Small intestine (tissue), 7 donors: ENCODE data around the gene PPDPF. TPM values are rescaled to one million over a fixed set of nuclear protein-coding genes. Genes with fewer than 3 reads are reported as not detected.

Experiments
- DNase-seq, 2 donors: peaks; one replicate each; pipeline versions ENCODE4 v3.0.0 to v3.0.0-alpha.2; 2013
- FAIRE-seq: peaks from 2 replicates; lab custom pipeline; 2012; peaks lifted over from hg19 to GRCh38; lab: Jason Lieb, UNC
- H3K27ac ChIP-seq, 3 donors: one replicate each; pipeline ENCODE4 v1.5.1; 2013; ENCODE audit warnings: low read length in 2 of 3, mild to moderate bottlenecking in 2 of 3, control low read depth in 1 of 3, inconsistent platforms in 1 of 3, low read depth in 1 of 3, moderate library complexity in 1 of 3
- H3K27me3 ChIP-seq, 3 donors: one replicate each; pipeline ENCODE4 v1.6.1; 2013; ENCODE audit warnings: low read length in 3 of 3, inconsistent platforms in 1 of 3; ENCODE audit not compliant: control insufficient read depth in 3 of 3, insufficient read depth in 3 of 3
- H3K36me3 ChIP-seq, 3 donors: one replicate each; pipeline ENCODE4 v1.6.1; 2013; ENCODE audit warnings: low read length in 3 of 3, inconsistent platforms in 1 of 3, low read depth in 1 of 3, mild to moderate bottlenecking in 1 of 3, moderate library complexity in 1 of 3; ENCODE audit not compliant: control insufficient read depth in 3 of 3, insufficient read depth in 2 of 3
- H3K4me1 ChIP-seq, 3 donors: one replicate each; pipeline ENCODE4 v1.6.1; 2013; ENCODE audit warnings: low read length in 2 of 3, inconsistent platforms in 1 of 3, low read depth in 1 of 3, mild to moderate bottlenecking in 1 of 3, moderate library complexity in 1 of 3; ENCODE audit not compliant: control insufficient read depth in 3 of 3, insufficient read depth in 2 of 3
- H3K4me3 ChIP-seq, 3 donors: one replicate each; pipeline ENCODE4 v1.5.1; 2013; ENCODE audit warnings: low read length in 3 of 3, control low read depth in 1 of 3, inconsistent platforms in 1 of 3, low read depth in 1 of 3, mild to moderate bottlenecking in 1 of 3, moderate library complexity in 1 of 3
- H3K9me3 ChIP-seq, 2 donors: one replicate each; pipeline ENCODE4 v1.6.1; 2013; ENCODE audit warnings: low read depth in 1 of 2, low read length in 1 of 2; ENCODE audit not compliant: control insufficient read depth in 2 of 2, insufficient read depth in 1 of 2
- WGBS, 3 donors: extraction: QIAGEN DNeasy Blood & Tissue Kit; methylation state at CpG; one replicate each; pipeline ENCODE4 v1.1.7; 2013; 5-methylcytosine and 5-hydroxymethylcytosine counted together
- polyA plus RNA-seq, 4 donors: library from polyadenylated mRNA; stranded (reverse) in 3 of 4; unstranded in 1 of 4; fragments of 200-250 nt in 3 of 4; fragments of 120-200 nt in 1 of 4; gene quantifications; one replicate each; pipeline versions ENCODE4 v1.2.1 to v1.2.3, GENCODE V29; 2013
- donor health status: healthy with polysubstance abuse.
- donor health status: control.
- donor health status: control.
- donor health status: Bipolar disorder and iron deficiency.
- donor health status: healthy.

Gene PPDPF
- polyA plus RNA-seq, 4 donors: 273 to 356 (median 295) TPM

GRCh38 chr20:63533388-63533787 is 12.8 kb downstream of the PPDPF start:
- FAIRE-seq (no peak), DNase-seq (no peak)
- peak overlapping the region in 1 of 3 donors; percentile 97 for H3K27ac ChIP-seq
- peaks cover 0 to 33% (median under 1%) of the 10 kb centered on the region in 3 donors for H3K4me1 ChIP-seq
- no peaks in the 10 kb centered on the region for H3K9me3 ChIP-seq
- H3K27me3 ChIP-seq: peaks cover 0 to 12% (median 0%) of the 10 kb centered on the region in 3 donors
- H3K36me3 ChIP-seq: no peaks in the 10 kb centered on the region
- no peak overlapping the region for H3K4me3 ChIP-seq
- 79 to 84% (median 82%) methylated on average over 12 to 14 of the region's 14 CpGs for WGBS, 3 donors

- Histone ChIP-seq H3K9me3 (no peaks in the 10 kb centered on the region), H3K4me1 (peaks cover 0 to 33% (median 2%) of the 10 kb centered on the region in 3 donors), H3K27me3 (peaks cover 0 to 12% (median 0%) of the 10 kb centered on the region in 3 donors), H3K27ac (peak overlapping the region in 2 of 3 donors; percentile 52 to 97), H3K36me3 (no peaks in the 10 kb centered on the region), H3K4me3 (peak overlapping the region in 1 of 3 donors; percentile 2)
- 14 to 62% (median 44%) methylated on average over 26 to 28 of the region's 28 CpGs for WGBS, 3 donors
- FAIRE-seq (no peak), DNase-seq (peak in 1 of 2 donors; percentile 75)
Observed at GRCh38 chr20:63533871-63534393, 13.4 kb downstream of the PPDPF start.

DNA sequence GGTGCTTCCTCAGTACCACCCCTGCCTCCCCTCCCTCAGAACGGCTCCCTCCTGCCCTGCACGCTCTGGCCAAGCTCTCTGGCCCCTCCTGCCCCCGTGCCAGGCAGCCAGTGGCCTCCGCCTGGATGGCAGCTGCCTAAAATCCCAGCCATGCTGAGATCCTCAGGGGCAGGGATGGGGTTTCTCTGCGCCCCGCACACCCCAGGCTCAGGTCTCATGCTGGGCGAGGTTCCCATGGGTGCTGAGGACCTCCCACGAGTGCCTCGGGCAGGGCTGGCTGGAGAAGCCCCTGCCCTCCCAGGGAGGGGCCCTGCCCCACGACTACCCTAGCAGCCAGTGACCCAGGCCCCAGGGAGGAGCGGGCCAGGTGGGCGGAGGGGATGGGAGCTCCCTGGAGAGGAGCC is 13.9 kb downstream of the PPDPF start:
- Histone ChIP-seq H3K27ac (peak overlapping the region in 2 of 3 donors; percentile 52 to 97), H3K27me3 (peaks cover 0 to 9% (median 0%) of the 10 kb centered on the region in 3 donors), H3K9me3 (no peaks in the 10 kb centered on the region), H3K4me1 (peaks cover 0 to 33% (median 2%) of the 10 kb centered on the region in 3 donors), H3K36me3 (no peaks in the 10 kb centered on the region), H3K4me3 (peak overlapping the region in 1 of 3 donors; percentile 2)
- FAIRE-seq (no peak), DNase-seq (no peak)
- whole genome bisulfite sequencing, 3 donors: 16 to 59% (median 35%) methylated on average over 11 to 12 of the region's 12 CpGs

DNA sequence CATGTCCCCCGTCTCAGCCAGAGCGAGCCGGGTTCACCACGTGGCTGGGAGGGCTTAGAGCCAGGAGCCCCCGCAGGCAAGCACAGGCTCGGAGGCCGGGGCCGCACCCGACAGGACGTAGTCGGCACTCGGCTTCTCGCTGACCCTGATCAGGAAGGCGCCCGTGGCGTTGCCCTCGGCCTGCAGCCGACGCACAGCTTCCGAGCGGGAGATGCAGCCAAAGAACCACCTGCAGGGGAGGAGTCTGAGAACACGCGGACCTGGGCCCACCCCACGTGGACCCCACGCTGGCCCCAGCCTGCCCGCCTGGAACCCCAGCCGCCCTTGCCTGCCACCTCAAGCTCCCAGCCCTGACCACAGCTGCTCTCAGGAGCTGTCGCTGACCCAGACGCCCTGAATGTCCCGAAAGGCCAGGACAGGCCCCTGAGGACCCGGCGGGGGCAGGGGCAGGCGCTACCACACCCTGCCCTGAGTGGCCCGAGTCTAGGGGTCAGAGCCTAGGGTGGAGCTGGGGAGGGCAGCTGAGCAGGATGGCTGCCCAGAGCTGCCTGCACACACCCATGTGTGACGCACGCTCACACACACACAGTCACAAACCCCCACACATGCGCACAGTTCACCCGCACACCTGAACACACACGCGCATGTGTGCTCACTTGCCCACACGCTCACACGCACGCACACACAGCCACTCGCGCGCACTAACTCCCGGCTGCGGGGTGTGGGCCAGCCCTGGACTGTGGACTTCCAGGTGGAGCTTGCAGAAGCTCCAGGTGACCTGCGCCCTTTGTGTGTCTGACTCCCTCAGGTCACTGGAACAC is 14.5 kb downstream of the PPDPF start:
- H3K4me3 ChIP-seq: peak overlapping the region in 1 of 3 donors; percentile 2
- peaks cover 0 to 9% (median 0%) of the 10 kb centered on the region in 3 donors for H3K27me3 ChIP-seq
- DNase-seq (peak; percentile 67 to 96), FAIRE-seq (no peak)
- no peaks in the 10 kb centered on the region for H3K36me3 ChIP-seq
- H3K27ac ChIP-seq: peak overlapping the region in 2 of 3 donors; percentile 52 to 97
- WGBS, 3 donors: 18 to 52% (median 20%) methylated on average over 30 to 49 of the region's 49 CpGs
- peaks cover 0 to 33% (median 2%) of the 10 kb centered on the region in 3 donors for H3K4me1 ChIP-seq
- no peaks in the 10 kb centered on the region for H3K9me3 ChIP-seq

DNA sequence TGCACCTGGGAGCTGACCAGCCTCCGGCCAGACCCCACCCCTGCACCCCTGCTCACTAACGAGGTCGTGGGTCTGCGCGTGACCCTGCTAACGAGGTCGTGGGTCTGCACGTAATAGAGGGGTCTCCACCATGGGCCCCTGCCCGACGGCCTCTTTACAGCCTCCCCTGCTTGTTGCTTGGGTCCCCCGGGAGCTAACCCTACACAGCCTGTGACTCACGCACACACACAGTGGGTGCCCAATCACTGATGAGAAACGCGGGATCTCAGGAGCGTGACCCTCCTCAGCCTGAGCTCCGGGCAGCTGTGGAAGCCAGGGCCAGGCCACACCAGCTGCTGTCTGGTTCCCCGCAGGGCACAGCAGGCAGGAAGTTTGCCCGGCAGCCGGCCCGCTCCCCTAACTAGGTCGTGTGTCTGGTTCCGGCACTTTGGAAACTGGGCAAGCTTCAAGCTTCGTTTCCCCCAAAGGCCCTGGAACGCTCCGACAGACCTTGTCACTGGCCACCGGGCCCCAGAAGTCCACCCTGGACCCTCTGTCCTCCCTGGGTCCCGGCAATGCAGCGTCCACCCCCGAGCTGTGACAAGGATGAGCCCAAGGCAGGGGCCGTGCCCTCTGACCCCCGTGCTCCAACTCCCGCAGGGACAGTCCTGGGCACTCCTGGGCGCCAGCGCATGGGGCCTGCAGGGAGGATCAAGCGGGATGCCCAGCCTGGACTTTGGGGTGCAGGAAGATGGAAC is 15.8 kb downstream of the PPDPF start:
- H3K4me1 ChIP-seq: peaks cover 0 to 23% (median 2%) of the 10 kb centered on the region in 3 donors
- peak overlapping the region in 2 of 3 donors; percentile 42 to 71 for H3K4me3 ChIP-seq
- H3K27me3 ChIP-seq: peaks cover 0 to 9% (median 0%) of the 10 kb centered on the region in 3 donors
- 29 to 62% (median 41%) methylated on average over 35 of the region's 35 CpGs for WGBS, 3 donors
- peak in 1 of 2 donors; percentile 55 for DNase-seq
- no peaks in the 10 kb centered on the region for H3K9me3 ChIP-seq
- H3K27ac ChIP-seq: peak overlapping the region in 2 of 3 donors; percentile 89 to 98
- no peak for FAIRE-seq
- no peaks in the 10 kb centered on the region for H3K36me3 ChIP-seq

DNA sequence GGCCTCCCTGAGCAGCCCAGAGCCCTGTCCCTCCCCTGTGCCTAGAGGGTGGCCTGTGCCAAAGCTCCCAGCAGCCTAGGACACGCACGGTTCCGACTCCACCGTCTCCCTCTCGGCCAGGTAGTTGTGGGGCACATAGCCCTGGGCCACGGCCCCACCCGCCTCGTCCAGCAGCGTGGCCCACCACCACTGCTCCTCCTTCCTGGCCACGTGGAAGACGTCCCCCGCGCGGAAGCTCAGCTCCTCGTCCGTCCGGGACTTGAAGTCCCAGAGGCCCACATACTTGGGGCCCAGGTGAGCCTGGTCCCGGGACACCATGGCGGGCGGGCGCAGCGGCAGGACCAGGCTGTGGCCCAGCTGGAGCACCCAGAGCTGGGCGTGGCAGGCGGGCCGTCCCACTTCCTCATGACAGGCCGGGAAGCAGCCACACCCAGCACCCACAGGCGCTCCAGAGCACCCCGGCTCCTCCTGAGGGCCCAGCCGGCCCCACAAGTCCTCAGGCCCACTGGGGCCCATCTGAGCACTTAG is 16.5 kb downstream of the PPDPF start, which contains the start of gene PTK6:
PTK6 (minus strand) TSS at position 380 of the 528 bp plus-strand sequence; CDS start at position 318, 62 bp downstream.
- Histone ChIP-seq H3K27me3 (peaks cover 0 to 9% (median 0%) of the 10 kb centered on the region in 3 donors), H3K36me3 (no peaks in the 10 kb centered on the region), H3K9me3 (no peaks in the 10 kb centered on the region), H3K4me3 (peak within 1 kb of the TSS; percentile 17 to 71 (median 42)), H3K4me1 (peaks cover 0 to 23% (median 2%) of the 10 kb centered on the region in 3 donors), H3K27ac (peak within 1 kb of the TSS; percentile 57 to 98 (median 89))
- WGBS, 3 donors: 7 to 55% (median 38%) methylated on average over 13 to 29 of the region's 29 CpGs
- DNase-seq (peak; percentile 54 to 88), FAIRE-seq (no peak)

DNA sequence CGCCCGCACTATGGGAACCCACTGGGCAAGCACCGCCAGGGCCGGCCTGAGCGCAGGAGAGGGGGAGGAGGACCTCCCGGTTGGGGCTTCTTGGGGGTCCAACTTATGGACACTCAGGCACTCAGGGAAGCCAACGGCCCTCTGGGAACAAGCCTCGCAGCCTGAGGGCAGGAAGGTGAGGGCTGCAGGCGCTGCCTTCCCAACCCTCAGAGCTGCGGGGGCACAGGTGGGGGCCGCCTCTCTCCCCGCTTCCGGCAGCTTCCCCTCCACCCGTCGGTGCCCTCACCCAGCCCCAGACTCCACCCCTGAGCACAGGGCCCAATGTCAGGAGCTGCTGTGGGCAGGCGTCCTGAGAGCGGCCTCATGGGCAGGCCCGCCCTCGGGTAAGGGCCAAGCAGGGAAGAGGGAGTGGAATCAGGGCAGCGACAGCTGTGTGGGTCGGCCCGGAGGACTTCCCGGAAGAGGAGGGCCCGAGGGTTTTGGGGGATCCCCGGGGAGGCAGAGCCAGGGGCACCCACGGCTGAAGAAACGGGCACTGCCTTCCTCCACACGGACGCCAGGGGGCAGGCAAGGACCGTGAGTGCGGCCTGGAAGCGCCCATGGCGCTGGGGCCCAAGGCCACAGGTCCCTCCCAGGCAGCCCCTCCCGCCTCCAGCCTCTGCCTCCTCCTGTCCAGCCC is 17.1 kb downstream of the PPDPF start:
- H3K9me3 ChIP-seq: no peaks in the 10 kb centered on the region
- no peaks in the 10 kb centered on the region for H3K36me3 ChIP-seq
- H3K27ac ChIP-seq: peak overlapping the region; percentile 57 to 98 (median 89)
- WGBS, 3 donors: 1 to 9% (median 3%) methylated on average over 27 to 34 of the region's 34 CpGs
- no peak for FAIRE-seq
- peak; percentile 92 to 98 for DNase-seq
- peaks cover 0 to 23% (median 2%) of the 10 kb centered on the region in 3 donors for H3K4me1 ChIP-seq
- peaks cover 0 to 9% (median 0%) of the 10 kb centered on the region in 3 donors for H3K27me3 ChIP-seq
- peak overlapping the region in 2 of 3 donors; percentile 17 to 71 for H3K4me3 ChIP-seq
